Stimulated activated CD4-positive, alpha-beta T cell treated with anti-CD3 and anti-CD28 coated beads, TNF-alpha, amount 100 ng/mL, for 1 hour (primary cell): Measurements from ENCODE around the gene POU2F2.
A peak's percentile ranks its signal among the peaks of the same experiment; 100 is the strongest.

Experiments
- DNase-seq, 3 donors: peaks; one replicate each; pipeline ENCODE4 v3.0.0-alpha.2; 2020; ENCODE audit warnings: low read depth in 3 of 3, low spot score in 1 of 3

Gene POU2F2

GRCh38 chr19:42126574-42126973 lies 5.7 kb downstream of the POU2F2 start:
- no peak for DNase-seq

GRCh38 chr19:42125536-42125935 lies 6.7 kb downstream of the POU2F2 start:
- DNase-seq, result no peak

- no peak for DNase-seq
Observed at GRCh38 chr19:42124386-42124901, 7.8 kb downstream of the POU2F2 start.

- no peak for DNase-seq
Observed at GRCh38 chr19:42123765-42124164, 8.5 kb downstream of the POU2F2 start.

- peak in 2 of 3 donors; percentile 33 to 53 for DNase-seq
Observed at GRCh38 chr19:42122691-42123607, 9.3 kb downstream of the POU2F2 start.

- peak; percentile 65 to 73 (median 72) for DNase-seq
Observed at GRCh38 chr19:42121656-42122069, 10.6 kb downstream of the POU2F2 start.

GRCh38 chr19:42121036-42121621 lies 11.1 kb downstream of the POU2F2 start:
- no peak for DNase-seq

GRCh38 chr19:42120276-42120980 lies 11.8 kb downstream of the POU2F2 start:
- DNase-seq, result no peak

GRCh38 chr19:42117076-42117475 lies 15.2 kb downstream of the POU2F2 start:
- DNase-seq, result no peak

- no peak for DNase-seq
Observed at GRCh38 chr19:42116308-42117075, 15.8 kb downstream of the POU2F2 start.

GRCh38 chr19:42115705-42116104 lies 16.5 kb downstream of the POU2F2 start:
- no peak for DNase-seq

GRCh38 chr19:42115219-42115618 lies 17.0 kb downstream of the POU2F2 start:
- DNase-seq, result no peak

- DNase-seq, result no peak
Observed at GRCh38 chr19:42114412-42114811, 17.8 kb downstream of the POU2F2 start.

- no peak for DNase-seq
Observed at GRCh38 chr19:42113641-42114348, 18.5 kb downstream of the POU2F2 start.

- DNase-seq, result no peak
Observed at GRCh38 chr19:42111811-42112210, 20.4 kb downstream of the POU2F2 start.

- no peak for DNase-seq
Observed at GRCh38 chr19:42111384-42111783, 20.9 kb downstream of the POU2F2 start.

GRCh38 chr19:42110658-42111057 lies 21.6 kb downstream of the POU2F2 start:
- no peak for DNase-seq

- no peak for DNase-seq
Observed at GRCh38 chr19:42109896-42110295, 22.4 kb downstream of the POU2F2 start.

GRCh38 chr19:42108527-42109389 lies 23.5 kb downstream of the POU2F2 start:
- DNase-seq, result peak; percentile 68 to 81 (median 79)
